Stimulated activated CD8-positive, alpha-beta memory T cell treated with anti-CD3 and anti-CD28 coated beads, Interleukin-15, amount 100 ng/mL, for 4 hours (primary cell): ENCODE results near the gene UBALD1.

ENCODE experiments used
- DNase-seq, 2 donors: peaks; one replicate each; pipeline ENCODE4 v3.0.0-alpha.2; 2020; ENCODE audit warnings: low read depth in 2 of 2

UBALD1 gene

DNA sequence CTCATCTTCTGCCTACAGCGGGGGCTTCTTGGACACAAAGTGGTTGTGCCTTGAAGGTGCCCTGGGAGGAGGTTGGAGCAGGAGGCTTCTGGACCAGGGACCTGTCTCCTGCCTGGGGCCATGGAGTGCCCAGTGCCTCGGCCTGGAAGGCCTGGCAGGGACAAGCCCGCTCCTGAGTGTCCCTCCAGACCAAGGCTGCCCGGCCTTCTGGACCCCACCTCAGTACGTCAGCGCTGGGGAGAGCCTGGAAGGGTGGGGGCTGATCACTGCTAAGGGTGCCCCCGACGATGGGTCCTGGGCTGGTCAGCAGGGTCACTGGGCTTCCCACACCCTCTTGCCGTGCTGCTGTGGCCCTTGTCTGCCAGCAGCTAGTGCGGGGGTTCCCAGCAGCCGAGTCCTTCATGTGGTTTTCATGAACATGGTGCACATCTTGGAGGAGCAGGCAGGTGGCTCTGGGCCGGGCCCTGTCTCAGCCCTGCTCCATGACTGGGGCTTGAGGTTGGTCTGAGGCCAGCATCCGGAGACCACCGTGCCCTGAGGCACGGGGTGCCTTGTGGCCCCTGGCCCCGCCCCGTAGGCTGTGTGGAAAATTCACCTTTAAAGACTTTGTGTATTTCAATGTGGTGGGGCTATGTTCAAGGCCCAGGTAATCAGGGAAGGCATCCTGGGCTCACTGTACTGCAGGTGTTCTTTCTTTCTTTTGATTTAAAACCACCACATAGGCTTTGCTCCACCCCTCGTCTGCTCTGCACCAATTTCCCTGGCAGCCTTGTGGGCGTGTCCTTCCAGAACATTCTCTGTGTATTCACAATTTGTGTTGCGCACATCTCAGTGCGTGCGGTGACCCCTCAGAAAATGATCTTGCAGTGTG is 32.3 kb upstream of the UBALD1 start:
- DNase-seq = no peak

DNA sequence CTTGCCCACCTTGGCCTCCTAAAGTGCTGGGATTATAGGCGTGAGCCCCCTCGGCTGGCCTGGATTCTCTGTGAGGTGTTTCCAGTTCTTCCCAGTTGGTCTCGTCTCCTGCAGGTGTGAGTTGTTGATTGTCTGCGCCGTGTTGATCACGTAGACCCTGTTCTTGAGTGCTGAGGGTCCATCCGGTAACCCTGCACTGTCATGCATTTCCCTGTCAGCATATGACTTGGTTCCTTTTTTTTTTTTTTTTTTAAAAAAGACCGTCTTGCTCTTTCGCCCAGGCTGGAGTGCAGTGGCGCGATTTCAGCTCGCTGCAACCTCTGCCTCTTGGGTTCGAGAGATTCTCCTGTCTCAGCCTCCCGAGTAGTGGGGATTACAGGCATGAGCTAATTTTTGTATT is 27.2 kb upstream of the UBALD1 start:
- no peak for DNase-seq

DNA sequence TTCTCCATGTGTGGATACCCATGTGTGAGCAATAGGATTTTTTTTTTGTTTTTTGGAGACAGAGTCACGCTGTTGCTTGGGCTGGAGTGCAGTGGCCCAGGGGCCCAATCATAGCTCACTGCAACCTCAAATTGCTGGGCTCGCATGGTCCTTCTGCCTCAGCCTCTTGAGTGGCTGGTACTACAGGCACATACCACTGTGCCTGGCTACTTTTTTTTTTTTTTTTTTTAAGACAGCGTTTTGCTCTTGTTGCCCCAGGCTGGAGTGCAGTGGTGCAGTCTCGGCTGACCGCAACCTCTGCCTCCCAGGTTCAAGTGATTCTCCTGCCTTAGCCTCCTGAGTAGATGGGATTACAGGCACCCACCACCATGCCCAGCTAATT is 26.6 kb upstream of the UBALD1 start:
- DNase-seq = no peak

DNA sequence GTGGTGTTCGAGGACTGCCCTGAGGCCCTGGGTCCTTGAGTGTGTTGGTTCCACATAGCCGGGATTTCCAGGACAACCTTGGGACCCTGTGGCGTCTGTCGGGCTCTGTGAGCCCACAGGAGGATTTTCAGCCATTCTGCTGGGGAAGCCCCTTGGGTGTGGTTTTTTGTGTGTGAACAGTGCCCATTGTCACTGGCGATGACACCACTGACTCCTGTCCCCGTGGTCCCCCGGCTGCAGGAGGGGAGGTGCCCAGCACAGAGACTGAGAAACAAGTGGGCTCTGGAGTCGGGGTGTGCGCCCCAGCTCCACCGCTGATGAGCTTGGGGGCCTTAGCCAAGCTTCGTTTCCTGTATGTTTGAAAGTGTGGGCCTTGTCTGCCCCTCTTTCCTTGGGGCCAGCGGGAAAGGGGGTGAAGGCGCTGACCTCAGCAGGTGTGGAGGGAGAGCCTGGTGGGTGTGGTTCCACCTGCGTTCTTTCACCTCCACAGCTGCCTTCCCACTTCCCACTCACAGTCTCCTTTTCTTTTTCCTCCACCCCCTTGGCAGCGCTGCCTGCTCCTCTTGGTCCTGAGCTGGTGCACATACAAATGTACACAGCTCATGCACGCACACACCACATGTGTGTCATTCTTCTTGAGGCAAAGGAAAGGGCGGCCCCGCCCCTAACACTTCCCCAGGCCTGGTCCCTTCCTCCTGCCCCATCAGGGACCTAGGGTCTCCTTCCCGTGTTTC is 26.1 kb upstream of the UBALD1 start:
- no peak for DNase-seq

DNA sequence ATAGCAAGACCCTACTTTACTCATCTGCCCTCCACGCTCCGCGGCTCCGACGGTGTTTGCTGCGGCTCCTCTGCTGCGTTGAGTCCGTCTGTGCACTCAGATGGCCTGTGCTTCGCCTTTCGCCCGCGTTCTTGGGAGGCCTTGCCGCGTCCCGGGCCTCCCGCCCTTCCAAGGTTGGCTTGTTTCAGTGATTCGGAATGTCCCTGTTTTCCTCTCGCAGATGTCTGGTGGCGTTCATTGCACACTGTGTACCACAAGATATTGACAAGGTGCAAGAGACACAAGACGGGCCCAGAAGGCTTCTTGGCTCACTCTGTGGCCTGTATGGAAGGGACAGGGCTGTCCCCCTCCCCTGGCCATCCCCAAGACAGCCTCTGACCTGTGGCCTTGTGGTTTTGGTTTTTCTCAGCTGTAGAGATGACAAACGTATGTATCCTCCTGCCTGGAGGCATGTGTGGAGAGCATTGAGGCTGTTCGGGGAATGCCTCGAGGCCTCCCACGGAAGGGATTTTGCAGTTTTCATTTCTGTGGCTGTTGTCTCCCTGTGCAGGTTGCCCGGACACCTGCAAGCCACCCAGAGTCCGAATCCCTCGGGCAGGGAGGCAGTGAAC is 25.3 kb upstream of the UBALD1 start:
- DNase-seq = no peak

DNA sequence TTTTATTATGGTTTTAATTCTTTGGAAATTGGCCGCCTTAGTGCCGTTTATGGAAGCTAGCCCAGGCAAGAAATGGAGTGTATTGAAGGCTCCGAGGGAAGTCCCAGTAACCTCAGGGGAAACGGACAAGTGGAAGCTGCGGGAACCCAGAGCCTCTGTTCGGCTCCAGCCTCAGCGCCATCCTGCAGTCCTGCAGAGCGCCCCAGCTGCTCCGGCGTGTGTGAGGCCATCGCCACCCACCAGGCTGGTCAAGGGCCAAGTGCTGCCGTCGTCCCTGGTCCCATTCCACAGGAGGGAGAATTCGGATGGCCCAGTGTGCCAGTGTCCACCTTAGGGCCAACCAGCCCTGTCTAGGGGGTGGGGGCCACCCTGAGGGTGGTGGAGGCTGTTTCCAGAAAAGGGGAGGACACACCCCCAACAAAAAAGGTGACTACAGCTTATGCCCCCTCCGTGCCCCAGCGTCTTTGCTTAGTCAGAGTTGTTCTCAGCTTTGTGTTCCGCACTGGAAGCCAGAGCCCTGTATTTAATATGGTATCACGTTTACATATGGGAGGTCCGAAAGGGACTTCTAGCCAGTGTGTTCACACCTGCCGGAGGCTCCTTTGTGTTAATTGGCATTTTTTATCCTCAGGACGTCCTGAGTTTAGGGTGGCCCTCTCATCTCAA is 22.9 kb upstream of the UBALD1 start:
- no peak for DNase-seq

DNA sequence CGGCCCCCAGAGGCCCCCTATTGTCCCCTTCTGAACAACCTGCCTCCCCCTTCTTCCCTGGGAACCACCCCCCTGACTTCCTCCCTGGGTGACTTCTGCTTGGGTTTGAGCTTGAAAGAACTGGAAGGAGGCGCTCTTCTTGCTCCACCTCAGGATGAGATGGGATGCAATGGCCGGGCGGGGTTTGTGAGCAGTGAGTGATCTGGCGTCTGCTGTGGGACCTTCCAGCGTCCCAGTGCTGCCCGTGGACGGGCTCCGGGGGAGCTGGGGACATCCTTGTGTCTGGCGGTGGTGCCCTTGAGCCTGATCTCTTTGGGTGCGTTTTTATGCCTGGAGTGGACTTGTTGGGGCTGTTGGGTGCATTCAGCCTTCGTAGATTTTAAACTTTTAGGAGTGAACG is 21.5 kb upstream of the UBALD1 start:
- no peak for DNase-seq

DNA sequence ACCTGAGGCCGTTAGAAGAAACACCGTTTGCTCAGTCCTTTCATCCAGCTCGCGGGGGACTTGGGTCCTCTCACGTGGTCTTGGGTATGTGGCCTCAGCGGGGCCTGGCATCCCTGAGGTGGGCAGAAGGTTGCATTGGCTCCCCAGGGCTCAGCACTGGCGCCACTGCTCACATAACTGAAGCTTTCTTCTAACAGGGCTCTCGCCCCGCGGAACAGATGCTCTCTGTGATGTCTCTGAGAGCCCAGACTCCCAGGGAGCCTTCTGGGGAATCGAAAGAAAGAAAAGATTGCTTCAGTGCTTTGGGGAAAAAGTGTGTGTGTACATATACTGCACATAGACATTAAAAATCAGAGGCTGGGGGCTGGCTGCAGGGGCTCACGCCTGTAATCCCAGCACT is 20.1 kb upstream of the UBALD1 start:
- DNase-seq = no peak

DNA sequence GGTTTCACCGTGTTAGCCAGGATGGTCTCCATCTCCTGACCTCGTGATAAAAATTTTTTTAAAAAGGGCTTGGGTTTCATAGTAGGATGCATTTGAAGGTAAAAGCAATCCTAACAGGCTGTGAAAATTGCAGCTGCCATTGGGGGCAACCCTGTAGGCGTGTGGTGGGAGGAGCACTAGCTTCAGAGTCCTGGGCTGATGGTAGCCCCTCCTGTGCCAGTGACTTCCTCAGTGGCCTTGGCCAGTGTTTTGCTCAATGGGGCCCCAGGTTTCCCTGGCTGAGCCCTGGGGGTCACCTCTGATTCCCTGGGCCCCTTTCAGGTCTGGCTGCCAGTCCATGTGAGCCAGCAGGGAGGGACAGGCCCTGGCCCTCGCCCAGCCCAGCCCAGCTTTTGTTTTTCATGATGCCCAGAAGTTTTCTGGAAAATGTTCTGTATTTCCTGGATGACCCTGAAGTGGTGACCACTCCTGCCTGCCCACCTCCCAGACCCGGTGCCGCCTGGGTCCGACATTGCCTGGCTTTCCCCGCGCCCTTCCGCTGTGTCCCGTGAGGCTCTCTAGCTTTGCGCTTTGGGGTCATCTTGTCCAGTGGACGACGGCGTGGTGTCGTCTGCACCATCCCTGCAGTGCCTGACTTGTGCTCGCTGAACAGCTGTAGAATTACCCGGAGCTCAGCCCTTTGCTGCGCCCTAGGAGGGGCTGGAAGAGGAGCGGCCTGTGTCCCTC is 19.4 kb upstream of the UBALD1 start:
- DNase-seq = no peak

DNA sequence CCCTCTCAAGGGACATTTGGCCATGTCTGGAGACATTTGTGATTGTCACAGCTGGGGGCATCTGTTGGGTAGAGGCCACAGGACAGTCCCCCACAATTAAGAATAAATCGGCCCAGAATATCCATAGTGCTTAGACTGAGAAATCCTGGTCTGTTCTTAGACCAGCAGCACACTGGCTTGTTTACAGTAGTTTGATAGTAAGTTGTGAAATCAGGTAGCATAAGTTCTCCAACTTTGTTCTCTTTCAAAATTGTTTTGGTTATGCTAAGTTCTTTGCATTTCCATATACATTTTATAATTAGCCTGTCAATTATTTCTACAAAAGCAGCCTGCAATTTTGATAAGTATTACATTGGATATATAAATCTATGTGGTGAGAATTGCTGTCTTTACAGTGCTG is 16.8 kb upstream of the UBALD1 start:
- no peak for DNase-seq

DNA sequence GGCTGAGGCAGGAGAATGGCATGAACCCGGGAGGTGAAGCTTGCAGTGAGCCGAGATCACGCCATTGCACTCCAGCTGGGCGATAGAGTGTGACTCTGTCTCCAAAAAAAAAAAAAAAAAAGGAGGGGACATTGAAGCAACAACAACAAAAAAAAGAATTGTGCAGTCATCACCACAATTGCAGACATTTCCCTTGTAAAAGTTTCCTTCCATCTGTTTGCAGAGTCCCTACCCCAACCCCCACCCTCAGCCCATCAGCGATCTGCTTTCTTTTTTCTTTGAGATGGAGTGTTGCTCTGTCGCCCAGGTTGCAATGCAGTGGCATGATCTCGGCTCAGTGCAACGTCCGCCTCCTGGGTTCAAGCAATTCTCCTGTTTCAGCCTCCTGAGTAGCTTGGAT is 13.6 kb upstream of the UBALD1 start:
- no peak for DNase-seq

DNA sequence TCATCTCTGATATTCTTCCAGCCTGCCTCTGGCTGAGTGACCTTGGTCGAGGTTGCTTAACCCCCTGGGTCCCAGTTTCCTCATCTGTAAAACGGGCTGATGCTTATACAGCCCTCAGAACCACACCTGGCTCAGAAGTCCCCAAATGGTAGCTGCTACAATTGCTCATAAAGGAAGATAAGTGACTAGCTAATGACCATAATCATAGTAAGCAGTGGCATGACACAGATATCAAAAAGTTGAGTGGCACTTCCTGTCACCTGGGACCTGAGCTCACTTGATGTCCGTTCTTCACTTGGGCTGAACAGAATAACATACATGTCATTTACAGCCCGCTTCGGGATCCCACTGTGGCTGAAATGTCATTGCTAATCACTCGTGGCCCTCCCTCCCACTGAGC is 11.7 kb upstream of the UBALD1 start:
- no peak for DNase-seq

DNA sequence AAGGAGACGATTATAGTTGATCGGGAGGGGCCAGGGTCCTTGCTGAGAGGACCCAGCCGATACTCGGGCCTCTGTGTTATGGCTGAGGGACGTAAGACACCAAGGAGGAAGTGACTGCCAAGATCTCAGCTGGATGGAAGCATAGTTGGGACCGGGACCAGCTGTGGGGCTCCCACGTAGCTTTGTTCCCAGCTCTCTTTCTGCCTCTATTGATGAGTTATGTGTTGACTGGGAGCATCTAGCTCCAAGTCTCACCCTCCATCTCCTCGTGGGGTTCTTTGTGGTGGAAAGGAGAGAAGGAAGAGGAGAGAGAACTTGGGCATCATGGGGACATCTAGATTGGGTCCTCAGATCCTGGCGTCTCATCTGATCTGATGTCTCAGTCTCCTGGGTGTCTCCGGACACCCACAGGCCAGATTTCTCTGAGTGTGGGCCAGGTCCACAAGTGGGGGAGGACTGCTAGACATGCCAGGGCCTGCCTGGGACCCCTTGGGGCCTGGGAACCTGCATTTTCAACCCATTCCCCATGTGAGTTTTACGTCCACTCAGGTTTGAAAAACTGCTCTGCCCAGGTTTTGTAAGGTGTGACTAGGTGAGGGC is 11.0 kb upstream of the UBALD1 start:
- no peak for DNase-seq

DNA sequence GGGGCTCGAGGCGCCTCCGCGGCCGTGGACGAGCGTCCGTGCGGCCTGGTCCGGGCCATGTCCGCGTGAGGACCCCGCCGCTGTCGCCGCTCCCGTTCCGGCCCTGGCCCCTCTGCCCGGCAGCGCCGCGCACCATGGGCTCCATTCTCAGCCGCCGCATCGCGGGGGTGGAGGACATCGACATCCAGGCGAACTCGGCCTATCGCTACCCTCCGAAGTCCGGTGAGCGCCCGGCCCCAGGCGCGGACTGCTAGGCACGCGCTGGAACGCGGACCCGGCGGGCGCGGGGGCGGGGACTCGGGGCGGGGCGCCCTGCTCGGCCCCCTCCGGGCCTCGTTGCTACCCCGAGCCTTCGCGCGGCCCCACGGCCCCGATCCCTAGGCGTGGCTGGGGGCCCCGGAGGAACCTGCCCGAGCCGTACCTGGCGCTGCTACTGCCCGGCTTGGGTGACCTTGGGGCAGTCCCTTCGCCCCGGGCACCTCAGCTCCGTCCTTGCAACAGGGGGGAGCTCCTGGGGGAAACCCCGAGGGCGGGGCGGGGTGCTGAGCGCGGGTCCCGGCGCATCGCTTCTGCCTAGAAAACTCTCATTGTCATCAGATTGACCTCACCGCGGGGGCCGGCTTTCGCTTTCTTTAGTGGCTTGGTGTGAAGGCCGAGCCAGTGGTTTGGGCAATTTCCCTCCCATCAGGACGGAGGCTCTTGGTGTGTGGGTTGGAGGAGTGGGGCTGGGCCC is 10.3 kb upstream of the UBALD1 start:
- DNase-seq = peak; percentile 59 to 63

DNA sequence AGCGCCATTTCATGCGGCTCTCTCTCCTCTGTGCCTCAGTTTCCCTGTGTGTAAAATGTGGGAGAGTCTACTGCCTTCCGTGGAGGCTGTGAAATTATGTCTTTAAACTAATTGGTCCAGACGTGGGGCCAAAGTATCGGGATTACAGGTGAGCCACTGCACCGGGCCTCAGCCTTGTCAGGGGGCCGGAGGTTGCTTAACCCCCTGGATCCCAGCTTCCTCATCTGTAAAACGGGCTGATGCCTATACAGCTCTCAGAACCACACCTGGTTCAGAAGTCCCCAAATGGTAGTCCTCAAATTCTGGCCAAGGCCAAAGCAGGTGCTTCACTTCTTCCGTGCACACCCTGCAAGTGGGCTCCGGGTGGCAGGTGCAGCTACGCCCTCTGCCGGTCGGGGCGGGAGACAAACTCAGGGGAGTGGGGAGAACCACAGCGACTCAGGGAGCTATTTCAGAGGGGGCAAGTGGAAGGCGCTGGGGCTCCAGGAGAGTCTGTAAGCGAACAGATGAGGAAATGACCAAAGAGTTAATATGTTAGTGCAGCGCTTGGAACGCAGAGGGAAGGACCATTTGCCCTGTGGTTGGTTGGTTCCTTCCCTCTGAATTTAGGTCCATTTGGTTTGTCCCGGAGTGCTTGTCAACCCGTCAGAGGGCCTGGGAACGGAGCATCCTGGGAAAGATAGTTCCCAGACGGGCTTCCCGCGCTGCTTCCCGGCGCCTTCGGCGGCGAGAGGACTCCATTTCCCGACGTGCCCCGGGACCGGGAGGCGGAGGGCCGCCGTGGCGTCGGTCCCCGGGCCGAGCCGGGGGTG is 9.5 kb upstream of the UBALD1 start, which contains the start of gene MGRN1:
TSS of gene MGRN1 (plus strand) at position 812 of the 812 bp plus-strand sequence. CDS start 135 bp downstream, outside the sequence.
- peak; percentile 81 to 87 for DNase-seq

DNA sequence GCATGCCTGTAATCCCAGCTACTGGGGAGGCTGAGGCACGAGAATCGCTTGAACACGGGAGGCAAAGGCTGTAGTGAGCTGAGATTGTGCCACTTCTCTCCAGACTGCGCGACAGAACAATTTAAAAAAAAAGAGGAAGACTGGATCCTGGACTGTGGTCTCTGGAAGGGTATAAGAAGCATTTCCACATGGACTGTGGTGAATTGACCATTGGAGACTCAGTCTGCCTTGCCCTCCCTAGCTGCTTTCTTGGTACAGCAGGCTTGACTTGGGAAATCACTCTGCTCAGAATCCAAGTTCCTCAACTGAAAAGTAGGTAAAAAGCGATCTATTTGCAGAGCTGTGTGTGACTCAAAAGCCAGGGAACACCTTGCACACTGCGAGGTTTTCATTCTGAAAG is 8.9 kb upstream of the UBALD1 start:
- no peak for DNase-seq

DNA sequence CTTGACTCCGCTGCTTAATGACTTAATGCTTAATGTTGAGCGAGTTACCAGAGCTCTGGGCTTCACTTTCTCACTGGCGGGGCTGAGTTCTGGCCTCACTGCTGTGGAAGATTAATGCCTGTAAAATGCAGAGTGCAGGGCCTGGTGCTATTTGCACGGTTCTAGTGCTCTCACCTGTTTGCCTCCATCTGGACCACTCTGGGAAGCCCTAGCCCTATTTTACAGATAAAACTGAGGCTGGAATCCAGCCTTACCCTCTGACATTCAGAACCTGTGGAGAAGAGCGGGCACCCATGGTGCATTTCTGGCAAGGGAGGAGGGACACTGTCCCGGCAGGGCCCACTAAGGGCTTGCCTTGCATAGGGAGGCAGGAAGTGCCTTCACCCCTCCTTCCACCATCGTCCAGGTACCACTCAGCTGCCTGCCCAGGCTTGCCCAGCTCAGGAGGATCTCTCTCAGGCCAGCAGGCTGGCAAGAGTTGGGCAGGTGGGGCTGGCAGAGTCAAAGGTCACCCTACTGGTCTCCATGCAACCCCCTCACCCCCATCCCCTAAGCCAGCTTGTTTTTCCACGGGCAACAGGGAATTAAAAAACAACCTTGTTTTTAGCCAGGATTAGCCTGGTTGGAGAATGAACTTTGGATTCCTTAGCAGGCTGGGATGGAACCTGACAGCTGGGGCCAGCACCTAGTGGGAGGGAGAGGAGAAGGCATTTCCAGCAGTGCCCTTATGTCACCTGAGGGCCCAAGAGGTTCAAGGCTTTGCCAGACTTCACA is 4.1 kb upstream of the UBALD1 start:
- DNase-seq = no peak

DNA sequence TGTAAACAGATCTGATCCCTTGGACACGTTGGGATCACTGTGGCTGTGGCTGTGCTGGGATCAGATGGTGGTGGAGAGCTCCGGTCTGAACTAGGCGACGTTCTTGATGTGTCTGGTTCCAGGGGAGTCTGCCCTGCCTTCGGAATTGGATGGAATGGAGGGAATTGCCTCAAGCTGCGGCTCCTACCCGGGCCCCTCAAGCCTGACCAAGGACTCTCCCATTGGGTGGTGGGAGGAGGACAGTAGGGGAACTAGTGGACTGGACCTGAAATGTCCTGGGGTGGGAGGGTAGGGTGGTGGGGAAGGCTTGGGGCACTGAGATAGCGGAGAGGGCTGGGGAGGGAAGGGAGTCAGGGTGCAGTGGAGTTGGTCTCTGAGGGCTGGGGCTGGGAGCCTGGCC is 3.2 kb upstream of the UBALD1 start:
- no peak for DNase-seq
